ENCODE data around the gene TBC1D2.
"Not testable (repeated sequence)": the region's sequence is repeated elsewhere in the genome, so short reads cannot be mapped to it uniquely, and the experiment has no call there.

DNA sequence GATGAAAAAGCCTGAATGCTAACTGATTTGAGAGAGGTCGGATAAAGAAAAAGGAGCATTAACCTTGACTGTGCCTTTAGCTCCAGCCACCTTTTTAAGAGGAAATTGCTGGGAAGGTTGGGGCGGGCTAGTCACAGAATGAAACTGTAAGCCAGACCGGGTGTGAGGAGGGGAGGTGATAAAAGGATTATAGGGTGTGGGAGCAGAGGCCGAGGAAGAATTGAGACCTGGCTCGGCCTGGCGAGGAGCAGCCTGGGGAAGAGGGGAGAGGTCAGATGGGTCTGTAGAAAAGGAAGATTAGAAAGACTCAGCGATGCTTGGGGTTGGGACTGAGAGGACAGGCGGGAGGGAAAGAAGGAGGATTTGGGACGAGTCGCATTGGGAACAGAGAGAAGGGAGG lies 14.2 kb upstream of the TBC1D2 start:
- not testable (repeated sequence) for TF ChIP-seq EZH2 (IDR thresholded peaks at IDR 0.05; ENCODE audit: borderline replicate concordance, low read depth, low read length, severe bottlenecking)
- TF ChIP-seq, protein P1, sequence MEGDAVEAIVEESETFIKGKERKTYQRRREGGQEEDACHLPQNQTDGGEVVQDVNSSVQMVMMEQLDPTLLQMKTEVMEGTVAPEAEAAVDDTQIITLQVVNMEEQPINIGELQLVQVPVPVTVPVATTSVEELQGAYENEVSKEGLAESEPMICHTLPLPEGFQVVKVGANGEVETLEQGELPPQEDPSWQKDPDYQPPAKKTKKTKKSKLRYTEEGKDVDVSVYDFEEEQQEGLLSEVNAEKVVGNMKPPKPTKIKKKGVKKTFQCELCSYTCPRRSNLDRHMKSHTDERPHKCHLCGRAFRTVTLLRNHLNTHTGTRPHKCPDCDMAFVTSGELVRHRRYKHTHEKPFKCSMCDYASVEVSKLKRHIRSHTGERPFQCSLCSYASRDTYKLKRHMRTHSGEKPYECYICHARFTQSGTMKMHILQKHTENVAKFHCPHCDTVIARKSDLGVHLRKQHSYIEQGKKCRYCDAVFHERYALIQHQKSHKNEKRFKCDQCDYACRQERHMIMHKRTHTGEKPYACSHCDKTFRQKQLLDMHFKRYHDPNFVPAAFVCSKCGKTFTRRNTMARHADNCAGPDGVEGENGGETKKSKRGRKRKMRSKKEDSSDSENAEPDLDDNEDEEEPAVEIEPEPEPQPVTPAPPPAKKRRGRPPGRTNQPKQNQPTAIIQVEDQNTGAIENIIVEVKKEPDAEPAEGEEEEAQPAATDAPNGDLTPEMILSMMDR (IDR thresholded peaks at IDR 0.05; ENCODE audit: borderline replicate concordance, extremely low read depth, low read length, poor library complexity, severe bottlenecking): not testable (repeated sequence)
